Left lung (tissue), 10 donors: ENCODE measurements around the gene NTF3. TPM values are rescaled to one million over a fixed set of nuclear protein-coding genes. Genes with fewer than 3 reads are reported as not detected.

ENCODE experiments used
- ATAC-seq: fragments of 200-7000 bp; cut with Tn5 transposase; one replicate; pipeline ENCODE4 v1.9.1; 2020; ENCODE audit warnings: moderate library complexity
- DNase-seq, 4 donors: peaks; one replicate each; pipeline ENCODE4 v3.0.0-alpha.2; 2013 to 2020
- H3K27ac ChIP-seq, 2 donors: fragments of 200-600 bp; sonication (generic) in 1 of 2; one replicate each; pipeline versions ENCODE4 v1.5.0 to v1.8.0; 2020 to 2021
- H3K27me3 ChIP-seq, 2 donors: fragments of 200-600 bp; sonication (generic) in 1 of 2; one replicate each; pipeline versions ENCODE4 v1.5.0 to v1.8.0; 2020 to 2021
- H3K36me3 ChIP-seq, 2 donors: fragments of 200-600 bp; sonication (generic) in 1 of 2; one replicate each; pipeline versions ENCODE4 v1.5.0 to v1.8.0; 2020 to 2021
- H3K4me1 ChIP-seq, 2 donors: fragments of 200-600 bp; one replicate each; pipeline ENCODE4 v1.8.0; 2021
- H3K4me3 ChIP-seq, 2 donors: fragments of 200-600 bp; sonication (generic) in 1 of 2; one replicate each; pipeline versions ENCODE4 v1.5.0 to v1.8.0; 2020 to 2021; ENCODE audit warnings: mild to moderate bottlenecking in 1 of 2
- H3K9me3 ChIP-seq, 2 donors: fragments of 200-600 bp; sonication (generic) in 1 of 2; one replicate each; pipeline versions ENCODE4 v1.5.0 to v1.8.0; 2020 to 2021
- CTCF ChIP-seq, 2 donors: fragments of 200-600 bp; sonication (generic) in 1 of 2; IDR thresholded peaks; one replicate each; pipeline versions ENCODE4 v1.5.0 to v1.8.0; 2021; ENCODE audit warnings: antibody characterized with exemption in 2 of 2
- intact Hi-C, 2 donors: fragments of 100-400 bp; cut with DNase I; formaldehyde crosslinking; loops; one replicate each; pipeline versions ENCODE4 v1.11.2 to v1.14.2; 2022
- polyA plus RNA-seq, 6 donors: library from polyadenylated mRNA; unstranded; fragments of 120-200 nt; gene quantifications; one replicate each; pipeline ENCODE4 v1.2.1, GENCODE V29; 2013; ENCODE audit not compliant: insufficient read length in 6 of 6
- total RNA-seq, 2 donors: library from RNA; stranded (reverse); fragmentation: NEBNext Ultra II Directional; extraction: Animal tissue kit (Norgen Biotek cat#: 25700); gene quantifications; one replicate each; pipeline ENCODE4 v1.2.1, GENCODE V29; 2021
- donor health status: DM: no; HTN: yes; CAD: no.
- donor health status: DM: no; HTN: no; CAD: no.

NTF3 gene
- total and polyA plus RNA-seq, 8 donors = 0.35 to 5.1 (median 2.8) TPM

- no peaks in the 10 kb centered on the region for H3K27me3 ChIP-seq
- DNase-seq = no peak
- H3K36me3 ChIP-seq = no peaks in the 10 kb centered on the region
- intact Hi-C loops = no loop called here
- TF ChIP-seq CTCF (IDR thresholded peaks at IDR 0.05) = no peak
- H3K4me3 ChIP-seq = no peak overlapping the region
- H3K9me3 ChIP-seq = no peaks in the 10 kb centered on the region
- H3K4me1 ChIP-seq = no peaks in the 10 kb centered on the region
- no peak overlapping the region for H3K27ac ChIP-seq
- no peak for ATAC-seq
These were observed 105.9 kb downstream of the NTF3 start for GRCh38 chr12:5537771-5538170.
